ENCODE data around the gene POU6F2. TPM values are rescaled to one million over a fixed set of nuclear protein-coding genes. Genes with fewer than 3 reads are reported as not detected.

POU6F2 gene
- total RNA-seq, 1 donor from 2014 or later = 0.78 TPM

DNA sequence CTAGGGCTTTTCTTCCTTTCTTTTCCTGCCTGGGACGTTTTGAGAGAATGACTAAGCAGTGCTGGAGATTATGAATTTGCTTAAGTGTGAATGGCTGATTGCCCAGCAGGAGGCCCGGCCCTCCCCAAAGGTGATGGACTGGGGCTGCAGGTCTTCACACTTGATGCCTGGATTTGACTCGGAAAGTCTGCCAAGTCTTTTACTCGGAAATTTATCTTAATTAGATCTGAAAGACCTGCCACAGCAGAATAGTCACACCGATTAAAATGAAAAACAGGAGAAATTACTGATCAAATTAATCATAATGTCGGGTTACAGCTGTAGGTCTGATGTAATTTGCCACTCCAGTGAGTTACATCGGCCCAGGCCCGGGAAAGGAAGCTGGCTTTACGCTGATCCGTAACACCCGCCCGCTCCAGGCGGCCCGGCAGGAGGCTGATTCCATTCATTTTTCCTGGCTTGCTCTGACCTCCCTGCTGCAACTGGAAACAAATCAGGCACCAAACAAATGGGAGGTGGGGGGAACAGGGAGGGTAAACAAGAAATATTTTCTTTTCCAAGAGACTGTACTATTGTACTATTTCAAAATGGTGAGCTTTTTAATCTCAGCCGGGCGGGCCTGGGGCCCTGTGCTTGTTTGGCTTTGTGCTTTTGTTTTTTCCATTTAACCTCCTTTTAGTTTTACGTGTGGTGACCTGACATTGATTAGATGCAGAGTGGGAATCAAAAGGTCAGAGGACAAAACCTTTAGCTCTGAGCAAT is 376.1 kb downstream of the POU6F2 start:
- H3K9me3 ChIP-seq = no peaks in the 10 kb centered on the region
- H3K36me3 ChIP-seq = no peaks in the 10 kb centered on the region
- peak; percentile 66 for DNase-seq
- TF ChIP-seq, protein P1, sequence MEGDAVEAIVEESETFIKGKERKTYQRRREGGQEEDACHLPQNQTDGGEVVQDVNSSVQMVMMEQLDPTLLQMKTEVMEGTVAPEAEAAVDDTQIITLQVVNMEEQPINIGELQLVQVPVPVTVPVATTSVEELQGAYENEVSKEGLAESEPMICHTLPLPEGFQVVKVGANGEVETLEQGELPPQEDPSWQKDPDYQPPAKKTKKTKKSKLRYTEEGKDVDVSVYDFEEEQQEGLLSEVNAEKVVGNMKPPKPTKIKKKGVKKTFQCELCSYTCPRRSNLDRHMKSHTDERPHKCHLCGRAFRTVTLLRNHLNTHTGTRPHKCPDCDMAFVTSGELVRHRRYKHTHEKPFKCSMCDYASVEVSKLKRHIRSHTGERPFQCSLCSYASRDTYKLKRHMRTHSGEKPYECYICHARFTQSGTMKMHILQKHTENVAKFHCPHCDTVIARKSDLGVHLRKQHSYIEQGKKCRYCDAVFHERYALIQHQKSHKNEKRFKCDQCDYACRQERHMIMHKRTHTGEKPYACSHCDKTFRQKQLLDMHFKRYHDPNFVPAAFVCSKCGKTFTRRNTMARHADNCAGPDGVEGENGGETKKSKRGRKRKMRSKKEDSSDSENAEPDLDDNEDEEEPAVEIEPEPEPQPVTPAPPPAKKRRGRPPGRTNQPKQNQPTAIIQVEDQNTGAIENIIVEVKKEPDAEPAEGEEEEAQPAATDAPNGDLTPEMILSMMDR (IDR thresholded peaks at IDR 0.05) = peak; percentile 6
- H3K27ac ChIP-seq = no peak overlapping the region
- no peak overlapping the region for H3K4me3 ChIP-seq
- peak; percentile 78 for ATAC-seq
- intact Hi-C loops (cut with DNase I) = no loop called here
- H3K4me1 ChIP-seq = no peaks in the 10 kb centered on the region
- H3K27me3 ChIP-seq = no peaks in the 10 kb centered on the region

DNA sequence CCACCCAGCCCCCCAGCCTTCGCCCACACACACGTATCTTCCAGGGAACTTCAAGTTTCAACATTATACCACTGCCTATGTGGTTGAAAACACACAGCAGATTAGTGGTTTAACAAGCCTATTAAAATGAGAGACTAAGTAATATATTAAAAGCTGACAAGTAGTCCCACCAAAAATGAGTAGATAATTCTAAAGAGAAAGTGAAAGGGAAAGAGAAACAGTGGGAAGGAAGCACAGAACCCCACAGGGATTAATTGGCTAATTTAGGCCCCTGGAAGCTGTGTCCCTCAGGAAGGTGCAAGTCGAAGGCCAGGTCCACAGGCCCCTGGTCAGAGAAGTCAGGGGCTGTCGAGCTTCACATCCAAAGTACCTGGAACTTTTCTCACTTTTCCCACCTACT is 378.0 kb downstream of the POU6F2 start:
- Histone ChIP-seq H3K36me3 (no peaks in the 10 kb centered on the region), H3K4me3 (no peak overlapping the region), H3K27me3 (no peaks in the 10 kb centered on the region), H3K27ac (no peak overlapping the region), H3K4me1 (no peaks in the 10 kb centered on the region), H3K9me3 (no peaks in the 10 kb centered on the region)
- intact Hi-C loops (cut with DNase I) = no loop called here
- TF ChIP-seq, protein P1 (IDR thresholded peaks at IDR 0.05) = no peak
- ATAC-seq (no peak), DNase-seq (no peak)

DNA sequence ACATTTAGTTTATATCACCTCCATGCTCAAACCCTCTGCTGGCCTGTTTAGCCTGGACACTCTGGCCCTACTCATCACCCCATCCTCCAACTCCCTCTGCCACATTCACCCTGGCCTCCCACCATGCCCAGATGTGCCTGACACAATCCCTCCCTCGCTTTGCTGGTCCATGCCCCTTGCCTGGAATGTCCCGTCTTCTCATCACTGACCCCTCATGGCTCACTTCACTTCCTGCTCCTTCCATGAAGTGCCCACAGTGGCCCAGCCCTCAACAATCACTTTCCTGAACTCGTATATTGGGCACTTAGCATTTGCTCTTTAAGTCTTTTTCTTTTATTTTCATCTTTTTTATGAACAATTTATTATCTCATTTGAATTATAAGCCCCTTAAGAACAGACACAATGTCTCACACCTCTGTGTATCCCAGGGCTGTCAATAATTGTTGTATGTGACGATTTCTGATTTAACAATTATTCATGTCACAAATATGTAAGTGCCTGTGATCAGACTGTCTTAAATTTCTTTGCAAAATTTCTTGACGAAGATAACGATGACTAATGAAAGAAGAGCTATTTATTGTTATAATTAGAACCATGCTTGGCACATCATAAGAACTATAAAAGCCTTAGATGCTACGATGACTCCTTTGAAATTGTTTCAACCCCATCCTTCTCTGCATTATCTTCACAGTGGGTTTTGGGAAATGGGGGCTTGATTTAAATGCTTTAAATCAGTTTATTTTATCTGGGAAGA is 378.6 kb downstream of the POU6F2 start:
- Histone ChIP-seq H3K4me3 (no peak overlapping the region), H3K9me3 (no peaks in the 10 kb centered on the region), H3K27ac (no peak overlapping the region), H3K36me3 (no peaks in the 10 kb centered on the region), H3K27me3 (no peaks in the 10 kb centered on the region), H3K4me1 (no peaks in the 10 kb centered on the region)
- no peak for DNase-seq
- ATAC-seq = no peak
- TF ChIP-seq, protein P1 (IDR thresholded peaks at IDR 0.05) = no peak
- intact Hi-C loops (cut with DNase I) = no loop called here

DNA sequence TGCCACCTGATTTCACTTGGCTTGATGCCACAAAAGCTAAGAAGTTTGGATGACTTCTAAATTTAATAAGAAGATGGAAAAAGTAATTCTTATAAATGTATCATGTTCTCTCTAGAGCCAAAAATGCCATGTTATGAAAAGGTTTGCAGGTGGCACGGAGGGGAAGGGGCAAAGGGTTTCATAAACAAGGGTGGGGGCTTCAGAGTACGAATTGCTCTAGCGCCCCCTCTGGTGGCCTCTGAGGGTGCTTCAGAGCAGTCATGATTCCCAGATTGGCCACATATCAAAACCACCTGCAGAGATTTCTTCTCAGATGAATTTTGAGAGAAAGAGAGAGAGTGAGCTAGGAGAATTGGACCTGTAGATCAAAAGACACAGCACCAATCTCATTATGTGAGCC is 379.9 kb downstream of the POU6F2 start:
- Histone ChIP-seq H3K36me3 (no peaks in the 10 kb centered on the region), H3K4me1 (no peaks in the 10 kb centered on the region), H3K27ac (no peak overlapping the region), H3K9me3 (no peaks in the 10 kb centered on the region), H3K4me3 (no peak overlapping the region), H3K27me3 (no peaks in the 10 kb centered on the region)
- TF ChIP-seq, protein P1 (IDR thresholded peaks at IDR 0.05) = peak; percentile 22
- DNase-seq (no peak), ATAC-seq (no peak)
- intact Hi-C loops (cut with DNase I) = no loop called here

DNA sequence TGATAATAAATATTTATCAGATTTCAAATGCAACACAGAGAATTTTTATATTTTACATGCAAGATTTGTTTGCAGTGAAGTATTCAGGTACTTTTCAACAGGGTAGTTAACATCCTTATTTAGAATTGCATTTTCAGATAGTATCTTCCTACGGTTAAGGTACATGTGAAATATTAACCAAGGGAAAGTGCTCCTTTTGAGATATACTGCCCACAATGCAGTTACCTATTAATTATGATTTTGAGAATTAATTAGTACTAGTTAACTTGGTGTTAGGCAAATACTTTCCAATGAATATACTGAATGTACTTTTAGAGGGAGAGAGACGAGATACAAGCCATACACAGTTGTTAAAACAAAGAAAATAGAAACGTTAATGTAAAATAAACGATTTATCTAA is 382.3 kb downstream of the POU6F2 start:
- TF ChIP-seq, protein P1 (IDR thresholded peaks at IDR 0.05) = no peak
- Histone ChIP-seq H3K4me3 (no peak overlapping the region), H3K4me1 (no peaks in the 10 kb centered on the region), H3K36me3 (no peaks in the 10 kb centered on the region), H3K27me3 (no peaks in the 10 kb centered on the region), H3K9me3 (no peaks in the 10 kb centered on the region), H3K27ac (no peak overlapping the region)
- no peak for DNase-seq
- intact Hi-C loops (cut with DNase I) = no loop called here
- ATAC-seq = no peak

Measured in upper lobe of right lung (tissue), 1 donor.